RKO (cell line): ENCODE data around the gene BAIAP2.

Experiments used
- DNase-seq: peaks from one replicate; pipeline ENCODE4 v3.0.0-alpha.2; 2016; ENCODE audit warnings: low spot score

The BAIAP2 gene

DNA sequence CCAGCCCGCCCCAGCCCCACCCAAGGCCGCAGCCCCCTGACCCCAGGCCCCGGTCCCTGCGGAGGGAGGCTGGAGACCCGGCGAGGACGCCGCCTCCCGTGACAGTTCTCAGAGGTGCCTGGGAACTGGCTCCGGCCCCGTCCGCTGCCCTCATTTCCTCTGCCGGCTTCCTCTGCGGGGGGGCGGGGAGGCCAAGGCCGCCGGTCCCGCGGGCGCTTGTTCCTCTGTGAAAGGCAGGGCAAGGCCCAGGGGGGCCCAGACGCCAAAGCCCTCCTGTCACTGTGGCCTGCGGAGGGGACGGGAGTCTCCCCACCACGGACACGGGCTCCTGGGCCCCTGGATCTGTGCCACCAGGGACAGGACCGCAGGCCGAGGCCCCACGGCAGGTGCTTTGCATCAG lies 125.4 kb downstream of the BAIAP2 start:
- no peak for DNase-seq

GRCh38 chr17:81160747-81161453 lies 125.9 kb downstream of the BAIAP2 start:
- DNase-seq: no peak

DNA sequence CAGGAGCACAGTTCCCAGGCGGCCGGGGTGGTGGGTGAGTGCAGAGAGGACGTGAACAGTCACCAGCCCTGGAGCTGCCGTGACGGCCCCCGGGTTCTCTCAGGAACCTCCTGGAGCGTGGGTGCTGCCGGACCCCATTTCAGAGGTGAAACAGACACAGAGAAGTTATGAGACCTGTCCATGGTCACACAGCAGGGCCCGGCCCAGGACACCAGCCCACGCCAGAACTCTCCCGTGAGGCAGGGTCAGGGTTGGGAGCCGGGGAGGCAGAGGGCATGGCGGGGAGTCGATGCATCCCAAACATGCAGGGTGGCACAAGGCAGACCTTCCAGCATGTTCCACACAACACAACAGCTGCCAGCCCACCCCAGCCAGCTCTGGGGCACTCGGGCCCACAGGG lies 126.6 kb downstream of the BAIAP2 start:
- no peak for DNase-seq

GRCh38 chr17:81161972-81162371 lies 127.0 kb downstream of the BAIAP2 start:
- no peak for DNase-seq

- no peak for DNase-seq
Measured at GRCh38 chr17:81162491-81162890, 127.5 kb downstream of the BAIAP2 start.

GRCh38 chr17:81163051-81163695 lies 128.2 kb downstream of the BAIAP2 start:
- DNase-seq: no peak

DNA sequence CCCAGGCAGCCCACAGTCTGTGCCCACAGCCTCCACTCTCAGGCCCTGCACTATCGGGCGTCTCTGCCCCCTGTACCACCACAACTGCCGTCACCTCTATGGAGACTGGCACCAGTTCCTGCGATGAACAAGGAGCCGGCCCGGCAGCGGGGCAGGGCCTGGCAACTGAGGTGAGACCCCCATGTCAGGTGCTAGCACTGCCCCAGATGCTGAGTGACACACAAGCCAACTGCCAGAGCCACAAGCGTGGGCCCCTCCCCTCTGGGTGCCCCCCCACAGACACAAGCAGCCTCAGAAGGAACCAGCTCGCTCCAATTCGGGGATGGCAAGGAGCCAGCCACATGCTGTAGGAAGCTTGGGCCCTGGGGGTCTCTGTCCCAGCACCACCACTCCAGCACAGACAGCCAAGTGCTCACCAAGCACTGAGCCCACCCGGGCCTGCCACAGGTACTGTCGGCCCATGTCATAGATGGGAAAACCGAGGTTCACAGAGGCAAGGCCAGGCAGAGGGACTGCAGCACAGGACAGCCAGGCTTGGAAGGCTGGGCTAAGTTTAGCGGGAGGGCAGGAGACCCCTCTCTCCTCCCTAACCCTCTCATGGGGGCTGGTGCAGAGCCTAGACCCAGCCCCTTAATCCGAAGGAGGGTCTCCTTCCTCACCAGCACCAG lies 128.9 kb downstream of the BAIAP2 start:
- no peak for DNase-seq

DNA sequence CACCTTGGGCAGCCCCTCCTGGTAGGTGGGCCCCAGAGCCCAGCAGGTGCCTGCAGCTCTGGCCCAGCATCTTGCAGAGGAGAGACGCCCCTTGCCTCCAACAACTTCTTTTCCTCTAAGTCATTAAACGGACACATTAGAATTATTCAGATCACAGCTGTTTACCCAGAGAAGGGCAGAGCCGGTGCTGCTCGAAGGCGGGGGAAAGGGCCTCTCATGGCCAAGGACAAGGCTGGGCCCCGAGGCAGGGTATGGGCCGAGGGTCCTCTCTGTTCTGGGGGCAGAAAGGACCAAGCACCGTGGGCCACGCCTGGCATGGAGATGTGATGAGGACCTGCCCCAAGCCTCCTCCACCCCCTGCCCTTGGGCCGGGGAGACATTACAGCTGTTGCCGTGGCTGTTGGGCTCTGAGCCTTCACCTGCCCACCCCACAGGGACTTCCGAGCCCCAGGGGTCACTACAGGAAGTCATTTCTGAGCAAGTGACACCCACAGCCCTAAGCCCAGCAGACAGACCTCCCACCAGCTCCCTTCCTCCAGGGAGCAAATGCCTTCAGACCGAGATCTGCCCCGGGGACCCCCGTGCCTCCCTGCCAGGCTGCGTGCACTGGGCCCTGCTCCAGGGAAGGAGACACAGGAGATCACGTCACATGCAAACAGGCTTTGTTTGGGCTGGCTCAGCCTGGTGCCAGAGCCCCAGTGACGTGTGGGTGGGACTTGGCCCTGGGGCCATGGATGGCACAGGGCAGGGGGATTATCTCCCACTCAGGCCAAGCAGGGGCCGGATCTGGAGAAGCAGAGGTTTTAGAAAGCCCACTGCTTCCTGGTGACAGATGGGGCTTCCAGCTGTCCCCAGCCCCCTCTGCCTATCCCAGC lies 129.7 kb downstream of the BAIAP2 start:
- DNase-seq: no peak

DNA sequence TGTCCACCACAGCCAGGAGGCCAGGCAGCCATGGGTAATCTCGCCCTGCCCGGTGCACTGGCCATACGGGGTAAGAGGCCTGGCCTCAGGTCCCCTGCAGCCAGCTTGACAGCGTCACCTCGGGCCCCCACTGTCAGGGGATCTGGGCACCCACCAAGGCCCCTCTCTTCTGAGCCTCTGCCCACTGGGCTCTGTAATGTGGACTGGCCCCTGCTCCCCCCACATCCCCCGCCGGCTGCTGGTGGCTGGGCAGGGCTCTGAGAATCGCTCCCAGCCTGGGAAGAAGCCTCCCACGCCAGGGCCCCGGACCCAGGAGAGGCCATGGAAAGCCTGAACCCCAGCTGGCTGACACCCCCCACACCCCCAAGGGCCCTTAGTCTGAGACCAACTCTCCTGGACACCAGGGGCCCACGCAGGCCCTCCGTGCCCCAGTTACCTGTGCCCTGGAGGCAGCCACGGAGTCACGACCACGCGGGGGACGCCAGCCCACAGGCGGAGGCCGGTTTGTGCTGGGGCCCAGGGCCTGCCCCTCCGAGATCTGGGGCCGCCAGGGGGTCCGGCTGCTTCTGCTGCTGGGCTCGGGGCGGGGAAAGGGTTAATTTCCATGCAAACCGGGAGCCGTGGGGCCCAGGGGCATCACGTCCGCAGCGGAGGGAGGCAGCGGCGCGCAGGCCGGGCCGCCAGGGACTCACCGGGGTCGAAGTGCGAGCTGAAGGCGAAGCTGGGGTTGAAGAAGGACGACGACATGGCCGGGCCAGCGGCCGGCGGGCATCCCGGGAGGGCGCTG lies 130.5 kb downstream of the BAIAP2 start, which contains the start of gene PVALEF:
Gene PVALEF (plus strand): TSS at position 262 of the 787 bp plus-strand sequence. CDS start 15,720 bp downstream, outside the sequence.
- DNase-seq: no peak

- no peak for DNase-seq
Measured at GRCh38 chr17:81166033-81166492, 131.1 kb downstream of the BAIAP2 start, which contains the start of gene AATK. Gene AATK (minus strand): TSS chr17:81166221. CDS start chr17:81165992, 229 bp downstream.
